Jurkat, Clone E6-1 (cell line): Measurements from ENCODE around the gene CYP46A1.

Experiments
- DNase-seq: peaks from one replicate; pipeline ENCODE4 v3.0.0-alpha.2; 2011; ENCODE audit warnings: low read depth, low spot score
- H3K4me3 ChIP-seq: 2 replicates; pipeline ENCODE4 v1.5.1; 2011; ENCODE audit warnings: mild to moderate bottlenecking, low read length, control low read depth, moderate library complexity

CYP46A1 gene

GRCh38 chr14:99735189-99736135 is 51.4 kb downstream of the CYP46A1 start:
- H3K4me3 ChIP-seq, result no peak overlapping the region
- no peak for DNase-seq

GRCh38 chr14:99736603-99737371 is 52.7 kb downstream of the CYP46A1 start:
- no peak overlapping the region for H3K4me3 ChIP-seq
- no peak for DNase-seq

GRCh38 chr14:99737451-99737951 is 53.4 kb downstream of the CYP46A1 start:
- no peak overlapping the region for H3K4me3 ChIP-seq
- DNase-seq, result no peak

- H3K4me3 ChIP-seq, result no peak overlapping the region
- DNase-seq, result no peak
Observed at GRCh38 chr14:99737956-99738667, 54.0 kb downstream of the CYP46A1 start.

GRCh38 chr14:99740411-99740810 is 56.3 kb downstream of the CYP46A1 start:
- no peak for DNase-seq

GRCh38 chr14:99741227-99741976 is 57.3 kb downstream of the CYP46A1 start:
- no peak for DNase-seq
- no peak overlapping the region for H3K4me3 ChIP-seq

More at GRCh38 chr14:99740411-99740810, 56.3 kb downstream of the CYP46A1 start:
- H3K4me3 ChIP-seq, result no peak overlapping the region

GRCh38 chr14:99742074-99742473 is 58.0 kb downstream of the CYP46A1 start:
- H3K4me3 ChIP-seq, result no peak overlapping the region
- no peak for DNase-seq

- no peak for DNase-seq
- no peak overlapping the region for H3K4me3 ChIP-seq
Observed at GRCh38 chr14:99742509-99743487, 58.7 kb downstream of the CYP46A1 start.

- DNase-seq, result no peak
- H3K4me3 ChIP-seq, result no peak overlapping the region
Observed at GRCh38 chr14:99744199-99744872, 60.2 kb downstream of the CYP46A1 start.

GRCh38 chr14:99744873-99745224 is 60.8 kb downstream of the CYP46A1 start:
- no peak overlapping the region for H3K4me3 ChIP-seq
- DNase-seq, result no peak

GRCh38 chr14:99745307-99745951 is 61.3 kb downstream of the CYP46A1 start:
- H3K4me3 ChIP-seq, result no peak overlapping the region
- no peak for DNase-seq

- DNase-seq, result no peak
- H3K4me3 ChIP-seq, result no peak overlapping the region
Observed at GRCh38 chr14:99747167-99747566, 63.1 kb downstream of the CYP46A1 start.

GRCh38 chr14:99747582-99748330 is 63.7 kb downstream of the CYP46A1 start:
- no peak for DNase-seq
- no peak overlapping the region for H3K4me3 ChIP-seq

GRCh38 chr14:99748529-99748928 is 64.4 kb downstream of the CYP46A1 start:
- no peak for DNase-seq
- H3K4me3 ChIP-seq, result no peak overlapping the region

- DNase-seq, result peak; percentile 16
Observed at GRCh38 chr14:99749142-99749541, 65.0 kb downstream of the CYP46A1 start.

More at GRCh38 chr14:99749142-99749541, 65.0 kb downstream of the CYP46A1 start:
- H3K4me3 ChIP-seq, result no peak overlapping the region
